Measurements from ENCODE around the gene SPTLC2. TPM values are rescaled to one million over a fixed set of nuclear protein-coding genes. Genes with fewer than 3 reads are reported as not detected.

Gene SPTLC2
- total and polyA plus RNA-seq, 2 of the 8 experiments (the other 6 are each of a cell fraction or from before 2014, with no cell fraction given), result 8.9 to 35.1 TPM

- no peak for TF ChIP-seq RXRA (IDR thresholded peaks at IDR 0.05; ENCODE audit: insufficient read depth, low read depth, low read length)
- TF ChIP-seq RAD21 (IDR thresholded peaks at IDR 0.05 in 1 of 2, conservative IDR thresholded peaks at IDR 0.05 in 1 of 2; ENCODE audit: low read depth in 2 of 2, low read length in 2 of 2), result no peak
- TF ChIP-seq SIN3A (conservative IDR thresholded peaks at IDR 0.05 in 1 of 2, IDR thresholded peaks at IDR 0.05 in 1 of 2; ENCODE audit: low read depth in 1 of 2, low read length in 2 of 2), result no peak
- TF ChIP-seq CTBP2 (IDR thresholded peaks at IDR 0.05; ENCODE audit: borderline replicate concordance, insufficient read depth, insufficient read length, low read length), result no peak
- TF ChIP-seq SP2 (IDR thresholded peaks at IDR 0.05; ENCODE audit: low read length), result no peak
- no peak for TF ChIP-seq BRCA1 (IDR thresholded peaks at IDR 0.05; ENCODE audit: low read depth, low read length)
- TF ChIP-seq KDM1A (IDR thresholded peaks at IDR 0.05; ENCODE audit: borderline replicate concordance, low read length), result no peak
- TF ChIP-seq CEBPB (IDR thresholded peaks at IDR 0.05; ENCODE audit: low read depth, low read length), result no peak
- TF ChIP-seq NANOG (IDR thresholded peaks at IDR 0.05; ENCODE audit: insufficient read depth, low read depth, low read length, poor library complexity, severe bottlenecking), result no peak
Measured at GRCh38 chr14:77574446-77575115, 41.9 kb downstream of the SPTLC2 start (continued).
